ENCODE measurements around the gene MYO18B. TPM values are rescaled to one million over a fixed set of nuclear protein-coding genes. Genes with fewer than 3 reads are reported as not detected.

Gene MYO18B
- total RNA-seq, 8 experiments from 2014 or later: 0.09 to 0.91 (median 0.32) TPM

DNA sequence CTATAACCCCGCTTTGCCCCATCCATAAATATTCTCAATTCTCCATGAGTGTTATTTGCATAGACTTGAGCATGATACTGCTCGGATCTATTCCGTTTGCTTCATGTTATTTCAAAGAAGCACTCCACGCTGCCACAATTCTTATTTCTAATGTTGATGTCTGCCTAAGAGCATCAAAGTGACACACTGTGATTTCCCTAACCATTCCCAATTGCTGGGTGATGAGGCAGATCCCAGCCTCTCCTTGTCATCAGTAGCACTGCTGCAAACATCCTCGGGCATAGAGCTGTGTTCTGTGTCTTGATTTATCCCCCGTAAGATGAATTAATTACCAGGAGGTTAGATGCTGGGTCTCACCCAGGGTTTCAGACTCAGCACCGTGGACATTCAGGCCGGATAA, 249.0 kb downstream of the MYO18B start:
- peak in 1 of 8 experiments; percentile 18 for ATAC-seq (replicated peaks in 6 of 8)
- 25 to 93% (median 59%) methylated on average over 1 to 7 of the region's 8 CpGs; no CpG with 5 or more reads in 1 of the 10 experiments for WGBS, 10 experiments
- H3K4me1 ChIP-seq (replicated peaks in 1 of 2): peaks cover 3 to 4% of the 10 kb centered on the region in 2 donors
- in situ Hi-C loops (cut with MboI; ENCODE audit: low pct_unique_long_range_greater_than_20kb in 2 of 9, low sequenced_read_pairs in 9 of 9, unreplicated experiment in 9 of 9): loop anchor here in 1 of 9 experiments (25.0 kb wide), 1 partner anchor 96 kb away; no protein-coding TSS in a partner anchor
- H3K27ac ChIP-seq: no peak overlapping the region
- H3K4me3 ChIP-seq: no peak overlapping the region

- no peak for ATAC-seq (replicated peaks in 6 of 8)
Measured at GRCh38 chr22:25992331-25992730, 250.3 kb downstream of the MYO18B start.

DNA sequence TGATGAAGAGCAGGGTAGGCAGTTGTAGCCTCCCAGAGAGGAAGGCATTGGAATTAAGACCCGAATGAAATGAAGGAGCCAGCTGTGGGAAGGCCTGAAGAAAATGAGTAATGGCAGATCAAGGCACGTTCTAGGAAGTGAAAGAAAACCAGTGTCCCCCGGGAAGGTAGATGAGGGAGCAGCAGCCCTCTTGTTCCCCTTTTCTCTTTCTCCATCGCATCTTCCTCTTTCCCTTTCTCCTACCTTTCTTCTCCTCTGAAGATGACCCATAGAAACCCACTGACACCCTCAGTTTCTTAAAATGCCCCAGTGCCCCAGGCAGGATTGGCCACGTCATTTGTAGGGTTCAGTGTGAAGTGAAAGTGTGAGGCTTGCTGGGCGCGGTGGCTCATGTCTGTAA, 254.7 kb downstream of the MYO18B start:
- no peak for ATAC-seq (replicated peaks in 6 of 8)
- in situ Hi-C loops (cut with MboI; ENCODE audit: low pct_unique_long_range_greater_than_20kb in 2 of 9, low sequenced_read_pairs in 9 of 9, unreplicated experiment in 9 of 9): loop anchor here in 1 of 9 experiments (25.0 kb wide), 1 partner anchor 91 kb away; no protein-coding TSS in a partner anchor

More at GRCh38 chr22:25992331-25992730, 250.3 kb downstream of the MYO18B start:
- H3K4me1 ChIP-seq (replicated peaks in 1 of 2): peaks cover 3 to 4% of the 10 kb centered on the region in 2 donors
- H3K4me3 ChIP-seq: no peak overlapping the region
- in situ Hi-C loops (cut with MboI; ENCODE audit: low pct_unique_long_range_greater_than_20kb in 2 of 9, low sequenced_read_pairs in 9 of 9, unreplicated experiment in 9 of 9): loop anchor here in 1 of 9 experiments (25.0 kb wide), 1 partner anchor 95 kb away; no protein-coding TSS in a partner anchor
- no peak overlapping the region for H3K27ac ChIP-seq
- 20 to 91% (median 67%) methylated on average over 1 to 7 of the region's 12 CpGs; no CpG with 5 or more reads in 6 of the 10 experiments for WGBS, 10 experiments

DNA sequence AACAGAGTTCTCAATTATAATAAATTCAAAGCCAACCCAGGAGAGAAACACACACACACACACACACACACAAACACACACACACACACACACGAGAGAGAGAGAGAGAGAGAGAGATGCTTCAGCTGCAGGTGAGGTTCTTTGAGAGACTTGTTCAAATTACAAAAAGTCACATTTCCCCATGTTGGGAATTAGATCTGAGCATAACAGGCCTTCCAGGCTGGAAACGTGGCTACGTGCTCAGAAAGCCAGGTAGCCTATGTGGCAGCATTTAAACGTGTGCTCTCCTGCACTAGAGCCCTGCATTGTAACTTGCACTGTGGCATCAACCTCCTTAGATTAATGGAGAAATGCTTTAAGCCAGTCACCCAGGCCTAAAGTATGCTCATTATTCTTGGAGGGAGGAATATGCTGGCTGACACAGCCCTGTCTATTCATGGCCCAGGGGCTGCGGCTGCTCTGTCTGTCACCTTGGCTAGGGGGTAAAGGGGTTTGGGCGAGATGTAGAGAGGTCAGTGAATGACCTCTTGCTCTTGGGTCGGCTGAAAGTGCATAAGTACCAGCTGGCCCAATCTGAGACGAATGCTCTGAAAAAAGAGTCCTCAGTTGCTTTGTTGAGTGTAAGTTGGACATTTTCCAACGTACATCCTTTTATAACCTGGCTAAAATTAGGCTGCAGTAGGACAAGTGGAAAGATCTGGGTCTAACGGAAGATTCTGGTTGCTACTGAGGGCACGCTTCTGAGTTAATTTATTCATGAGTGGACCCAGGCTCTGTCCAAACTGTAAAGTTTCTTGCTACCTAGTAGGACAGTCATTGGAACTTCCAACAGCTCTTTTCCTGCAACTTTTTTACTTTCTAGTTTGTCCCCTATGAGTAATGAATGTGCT, 256.1 kb downstream of the MYO18B start:
- in situ Hi-C loops (cut with MboI; ENCODE audit: low pct_unique_long_range_greater_than_20kb in 2 of 9, low sequenced_read_pairs in 9 of 9, unreplicated experiment in 9 of 9): loop anchor here in 1 of 9 experiments (25.0 kb wide), 1 partner anchor 89 kb away; no protein-coding TSS in a partner anchor
- peak in 5 of 8 experiments; percentile 41 to 62 (median 47) for ATAC-seq (replicated peaks in 6 of 8)
- H3K27ac ChIP-seq: no peak overlapping the region
- H3K4me3 ChIP-seq: no peak overlapping the region
- WGBS, 10 experiments: 11 to 76% (median 44%) methylated on average over 2 to 6 of the region's 11 CpGs; no CpG with 5 or more reads in 4 of the 10 experiments
- H3K4me1 ChIP-seq (replicated peaks in 1 of 2): peaks cover 7 to 11% of the 10 kb centered on the region in 2 donors

More for the DNA sequence above, 254.7 kb downstream of the MYO18B start:
- no peak overlapping the region for H3K4me3 ChIP-seq
- no peak overlapping the region for H3K27ac ChIP-seq
- WGBS, 10 experiments: 0 to 83% (median 70%) methylated on average over 1 to 6 of the region's 7 CpGs; no CpG with 5 or more reads in 2 of the 10 experiments
- H3K4me1 ChIP-seq (replicated peaks in 1 of 2): peaks cover 7 to 11% of the 10 kb centered on the region in 2 donors

- no peak for ATAC-seq (replicated peaks in 6 of 8)
- 0 to 89% (median 27%) methylated on average over 1 to 2 of the region's 2 CpGs; no CpG with 5 or more reads in 2 of the 10 experiments for WGBS, 10 experiments
- Histone ChIP-seq H3K27ac (no peak overlapping the region), H3K4me1 (replicated peaks in 1 of 2) (peaks cover 7 to 8% of the 10 kb centered on the region in 2 donors), H3K4me3 (no peak overlapping the region)
- in situ Hi-C loops (cut with MboI; ENCODE audit: low pct_unique_long_range_greater_than_20kb in 2 of 9, low sequenced_read_pairs in 9 of 9, unreplicated experiment in 9 of 9): no loop called here
Measured at GRCh38 chr22:26002456-26002855, 260.5 kb downstream of the MYO18B start.

DNA sequence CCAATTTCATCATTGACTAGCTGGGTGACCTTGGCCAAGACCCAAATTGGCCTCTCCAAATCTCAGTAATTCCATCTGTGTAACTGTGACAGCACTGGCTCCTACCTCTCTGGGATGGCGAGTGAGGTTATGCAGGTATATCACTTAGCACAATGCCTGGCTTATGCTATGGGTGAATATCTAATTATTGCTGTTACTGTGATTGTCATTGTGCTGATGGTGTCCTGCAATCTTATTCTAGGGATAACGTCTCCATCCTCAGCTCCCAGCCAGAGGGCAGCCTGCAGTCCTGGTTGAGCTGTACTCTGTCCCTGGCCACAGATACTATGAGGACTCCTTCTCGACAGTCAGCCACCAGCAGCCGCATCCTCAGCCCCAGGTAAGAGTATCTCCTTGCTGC, 262.5 kb downstream of the MYO18B start:
- H3K27ac ChIP-seq: no peak overlapping the region
- no peak for ATAC-seq (replicated peaks in 6 of 8)
- no peaks in the 10 kb centered on the region for H3K4me1 ChIP-seq (replicated peaks in 1 of 2)
- in situ Hi-C loops (cut with MboI; ENCODE audit: low pct_unique_long_range_greater_than_20kb in 2 of 9, low sequenced_read_pairs in 9 of 9, unreplicated experiment in 9 of 9): no loop called here
- 0 to 96% (median 60%) methylated on average over 1 to 4 of the region's 4 CpGs; no CpG with 5 or more reads in 7 of the 10 experiments for WGBS, 10 experiments
- H3K4me3 ChIP-seq: no peak overlapping the region

GRCh38 chr22:26008587-26008986, 266.6 kb downstream of the MYO18B start:
- no peak for ATAC-seq (replicated peaks in 6 of 8)
- WGBS, 10 experiments: 0 to 100% (median 67%) methylated on average over 1 to 5 of the region's 7 CpGs; no CpG with 5 or more reads in 1 of the 10 experiments
- in situ Hi-C loops (cut with MboI; ENCODE audit: low pct_unique_long_range_greater_than_20kb in 2 of 9, low sequenced_read_pairs in 9 of 9, unreplicated experiment in 9 of 9): no loop called here
- H3K27ac ChIP-seq: no peak overlapping the region
- H3K4me3 ChIP-seq: no peak overlapping the region
- H3K4me1 ChIP-seq (replicated peaks in 1 of 2): no peaks in the 10 kb centered on the region

- WGBS, 10 experiments: 0 to 50% (median 18%) methylated on average over 1 of the region's 1 CpG; no CpG with 5 or more reads in 2 of the 10 experiments
- in situ Hi-C loops (cut with MboI; ENCODE audit: low pct_unique_long_range_greater_than_20kb in 2 of 9, low sequenced_read_pairs in 9 of 9, unreplicated experiment in 9 of 9): no loop called here
- H3K4me1 ChIP-seq (replicated peaks in 1 of 2): no peaks in the 10 kb centered on the region
- ATAC-seq (replicated peaks in 6 of 8): no peak
- no peak overlapping the region for H3K4me3 ChIP-seq
- H3K27ac ChIP-seq: no peak overlapping the region
Measured at GRCh38 chr22:26016916-26017315, 274.9 kb downstream of the MYO18B start.

- no peak overlapping the region for H3K4me3 ChIP-seq
- WGBS, 10 experiments: 0 to 60% (median 47%) methylated on average over 1 to 5 of the region's 5 CpGs; no CpG with 5 or more reads in 1 of the 10 experiments
- ATAC-seq (replicated peaks in 6 of 8): no peak
- H3K4me1 ChIP-seq (replicated peaks in 1 of 2): no peaks in the 10 kb centered on the region
- H3K27ac ChIP-seq: no peak overlapping the region
- in situ Hi-C loops (cut with MboI; ENCODE audit: low pct_unique_long_range_greater_than_20kb in 2 of 9, low sequenced_read_pairs in 9 of 9, unreplicated experiment in 9 of 9): no loop called here
Measured at GRCh38 chr22:26017932-26018331, 275.9 kb downstream of the MYO18B start.

GRCh38 chr22:26019596-26019995, 277.6 kb downstream of the MYO18B start:
- 0 to 100% (median 66%) methylated on average over 1 to 5 of the region's 5 CpGs; no CpG with 5 or more reads in 3 of the 10 experiments for WGBS, 10 experiments
- in situ Hi-C loops (cut with MboI; ENCODE audit: low pct_unique_long_range_greater_than_20kb in 2 of 9, low sequenced_read_pairs in 9 of 9, unreplicated experiment in 9 of 9): no loop called here
- ATAC-seq (replicated peaks in 6 of 8): no peak

GRCh38 chr22:26021516-26021915, 279.5 kb downstream of the MYO18B start:
- H3K4me3 ChIP-seq: no peak overlapping the region
- 0 to 100% (median 92%) methylated on average over 1 to 2 of the region's 2 CpGs; no CpG with 5 or more reads in 5 of the 10 experiments for WGBS, 10 experiments
- H3K4me1 ChIP-seq (replicated peaks in 1 of 2): no peaks in the 10 kb centered on the region
- no peak for ATAC-seq (replicated peaks in 6 of 8)
- no peak overlapping the region for H3K27ac ChIP-seq
- in situ Hi-C loops (cut with MboI; ENCODE audit: low pct_unique_long_range_greater_than_20kb in 2 of 9, low sequenced_read_pairs in 9 of 9, unreplicated experiment in 9 of 9): no loop called here

More at GRCh38 chr22:26019596-26019995, 277.6 kb downstream of the MYO18B start:
- Histone ChIP-seq H3K4me1 (replicated peaks in 1 of 2) (no peaks in the 10 kb centered on the region), H3K27ac (no peak overlapping the region), H3K4me3 (no peak overlapping the region)

- H3K4me1 ChIP-seq (replicated peaks in 1 of 2): no peaks in the 10 kb centered on the region
Measured at GRCh38 chr22:26023104-26023775, 281.3 kb downstream of the MYO18B start.

More at GRCh38 chr22:26023104-26023775, 281.3 kb downstream of the MYO18B start:
- WGBS, 10 experiments: 3 to 100% (median 79%) methylated on average over 1 to 5 of the region's 9 CpGs; no CpG with 5 or more reads in 1 of the 10 experiments
- Histone ChIP-seq H3K4me3 (no peak overlapping the region), H3K27ac (no peak overlapping the region)
- no peak for ATAC-seq (replicated peaks in 6 of 8)
- in situ Hi-C loops (cut with MboI; ENCODE audit: low pct_unique_long_range_greater_than_20kb in 2 of 9, low sequenced_read_pairs in 9 of 9, unreplicated experiment in 9 of 9): no loop called here

Measured in motor neuron (in vitro differentiated cells).